ENCODE results near the gene A3GALT2. TPM values are rescaled to one million over a fixed set of nuclear protein-coding genes. Genes with fewer than 3 reads are reported as not detected.
A peak's percentile ranks its signal among the peaks of the same experiment; 100 is the strongest.

Gene A3GALT2
- total and polyA plus RNA-seq, 9 of the 15 experiments (the other 6 are each of a cell fraction or from before 2014, with no cell fraction given): not detected

DNA sequence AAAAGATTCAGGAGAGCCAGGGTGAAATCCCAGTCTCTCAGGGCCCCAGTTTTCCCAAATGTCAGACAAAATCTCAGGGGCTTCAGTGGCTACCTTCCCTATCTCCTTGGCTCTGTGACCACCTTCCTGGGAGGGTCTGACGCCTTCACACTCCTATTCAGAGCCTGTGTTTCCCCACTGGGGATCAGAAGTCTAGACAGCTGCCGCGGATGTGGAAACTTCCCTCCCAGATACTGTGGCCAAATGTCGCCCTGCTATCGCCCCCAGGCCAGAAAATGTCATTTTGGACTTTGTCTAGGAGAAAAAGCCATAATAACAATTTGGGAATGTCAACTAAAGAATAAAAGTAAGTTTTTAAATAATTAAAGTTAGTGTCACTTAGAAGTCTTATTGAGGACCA lies 15.9 kb downstream of the A3GALT2 start:
- Histone ChIP-seq H3K4me3 (no peak overlapping the region), H3K9me1 (ENCODE audit: control insufficient read depth, insufficient read depth, low read length) (no peaks in the 10 kb centered on the region), H2AFZ (ENCODE audit: low read depth, low read length) (no peak overlapping the region), H3K79me2 (ENCODE audit: control insufficient read depth, insufficient read depth, low read length) (no peaks in the 10 kb centered on the region), H3K27me3 (ENCODE audit: control insufficient read depth in 2 of 2, insufficient read depth in 2 of 2, low read length in 2 of 2) (peaks cover 6 to 38% of the 10 kb centered on the region in 2 experiments; a peak in 4 of 5 replicates), H3K9ac (ENCODE audit: insufficient read depth in 1 of 2, low read depth in 2 of 2, low read length in 2 of 2) (no peak overlapping the region), H3K9me3 (replicated peaks; ENCODE audit: control insufficient read depth, insufficient read depth, low read depth, low read length) (no peaks in the 10 kb centered on the region), H3K4me1 (replicated peaks in 1 of 2; ENCODE audit: control insufficient read depth in 2 of 2, insufficient read depth in 2 of 2, low read length in 2 of 2) (peaks cover 0 to 11% of the 10 kb centered on the region in 2 experiments; a peak in 1 of 5 replicates), H3K27ac (ENCODE audit: extremely low read depth, low read depth, low read length) (no peak overlapping the region), H4K20me1 (replicated peaks; ENCODE audit: control insufficient read depth, insufficient read depth, low read length) (no peaks in the 10 kb centered on the region), H3K36me3 (ENCODE audit: control insufficient read depth, insufficient read depth, low read length) (no peaks in the 10 kb centered on the region), H3K4me2 (ENCODE audit: insufficient read depth, low read length) (no peak overlapping the region)
- no TSS peak for BruUV-seq (replicated peaks)
- ChIA-PET CTCF (ENCODE audit: low intra/inter-chr PET ratio) (no interaction called here), POLR2A (no interaction called here)
- intact Hi-C loops (cut with micrococcal nuclease): no loop called here
- DNase-seq (ENCODE audit: extremely low read depth in 1 of 4, low spot score in 3 of 4) (no peak), ATAC-seq (no peak), FAIRE-seq (no peak)
- in situ Hi-C loops (cut with MboI): no loop called here
- TF ChIP-seq CBFA2T2 (conservative IDR thresholded peaks at IDR 0.05) (no peak), ADNP (tag; IDR thresholded peaks at IDR 0.05) (no peak)
- TF ChIP-seq, protein P1, sequence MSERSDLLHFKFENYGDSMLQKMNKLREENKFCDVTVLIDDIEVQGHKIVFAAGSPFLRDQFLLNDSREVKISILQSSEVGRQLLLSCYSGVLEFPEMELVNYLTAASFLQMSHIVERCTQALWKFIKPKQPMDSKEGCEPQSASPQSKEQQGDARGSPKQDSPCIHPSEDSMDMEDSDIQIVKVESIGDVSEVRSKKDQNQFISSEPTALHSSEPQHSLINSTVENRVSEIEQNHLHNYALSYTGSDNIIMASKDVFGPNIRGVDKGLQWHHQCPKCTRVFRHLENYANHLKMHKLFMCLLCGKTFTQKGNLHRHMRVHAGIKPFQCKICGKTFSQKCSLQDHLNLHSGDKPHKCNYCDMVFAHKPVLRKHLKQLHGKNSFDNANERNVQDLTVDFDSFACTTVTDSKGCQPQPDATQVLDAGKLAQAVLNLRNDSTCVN (CRISPR knock-in tag; IDR thresholded peaks at IDR 0.05): no peak
- WGBS (ENCODE audit: insufficient coverage, low coverage, missing lambda C conversion rate): 6% methylated on average over 5 of the region's 5 CpGs

DNA sequence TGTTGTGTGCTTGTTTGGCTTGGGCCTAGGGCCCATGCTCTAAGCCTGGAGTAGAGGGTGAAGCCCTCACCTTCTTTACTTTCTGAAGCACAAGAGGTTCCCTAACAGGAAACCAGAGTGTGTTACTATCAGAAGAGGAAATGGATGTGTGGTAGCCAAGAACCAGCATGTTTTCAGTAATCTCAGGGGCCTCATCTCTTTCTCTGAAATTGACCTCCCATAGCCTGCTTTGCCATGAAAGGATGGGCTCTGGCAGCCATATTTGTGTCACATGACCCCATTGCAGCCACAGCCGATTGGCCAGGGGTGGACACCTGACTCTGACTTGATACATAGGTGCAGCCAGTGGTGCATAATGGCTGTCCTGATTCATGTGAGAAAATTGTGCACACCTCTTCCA lies 18.6 kb downstream of the A3GALT2 start:
- in situ Hi-C loops (cut with MboI): no loop called here
- POLR2A ChIA-PET: interaction anchor here (1.2 to 1.3 kb wide), 2 partner anchors 12 to 26 kb away, joined by 3 read pairs; no protein-coding TSS in a partner anchor
- no TSS peak for BruUV-seq (replicated peaks)
- Histone ChIP-seq H3K4me1 (replicated peaks in 1 of 2; ENCODE audit: control insufficient read depth in 2 of 2, insufficient read depth in 2 of 2, low read length in 2 of 2) (peaks cover 0 to 14% of the 10 kb centered on the region in 2 experiments; a peak in 1 of 5 replicates), H2AFZ (ENCODE audit: low read depth, low read length) (no peak overlapping the region), H3K27me3 (ENCODE audit: control insufficient read depth in 2 of 2, insufficient read depth in 2 of 2, low read length in 2 of 2) (peaks cover 6 to 45% of the 10 kb centered on the region in 2 experiments; a peak in 4 of 5 replicates), H3K4me3 (no peak overlapping the region), H3K9me1 (ENCODE audit: control insufficient read depth, insufficient read depth, low read length) (no peaks in the 10 kb centered on the region), H3K9ac (ENCODE audit: insufficient read depth in 1 of 2, low read depth in 2 of 2, low read length in 2 of 2) (no peak overlapping the region), H3K9me3 (replicated peaks; ENCODE audit: control insufficient read depth, insufficient read depth, low read depth, low read length) (no peaks in the 10 kb centered on the region), H3K36me3 (ENCODE audit: control insufficient read depth, insufficient read depth, low read length) (no peaks in the 10 kb centered on the region), H3K4me2 (ENCODE audit: insufficient read depth, low read length) (no peak overlapping the region), H4K20me1 (replicated peaks; ENCODE audit: control insufficient read depth, insufficient read depth, low read length) (no peaks in the 10 kb centered on the region), H3K79me2 (ENCODE audit: control insufficient read depth, insufficient read depth, low read length) (no peaks in the 10 kb centered on the region), H3K27ac (ENCODE audit: extremely low read depth, low read depth, low read length) (no peak overlapping the region)
- DNase-seq (ENCODE audit: extremely low read depth in 1 of 4, low spot score in 3 of 4) (peak in 3 of 4 experiments; percentile 39 to 56 (median 49)), ATAC-seq (0 out of 3 replicates have a peak, but pooled peaks have one; percentile 20), FAIRE-seq (peak; percentile 74)
- intact Hi-C loops (cut with micrococcal nuclease): no loop called here
- WGBS (ENCODE audit: insufficient coverage, low coverage, missing lambda C conversion rate): 4% methylated on average over 1 of the region's 1 CpG
- CTCF ChIA-PET (ENCODE audit: low intra/inter-chr PET ratio): no interaction called here
- TF ChIP-seq, protein P2, sequence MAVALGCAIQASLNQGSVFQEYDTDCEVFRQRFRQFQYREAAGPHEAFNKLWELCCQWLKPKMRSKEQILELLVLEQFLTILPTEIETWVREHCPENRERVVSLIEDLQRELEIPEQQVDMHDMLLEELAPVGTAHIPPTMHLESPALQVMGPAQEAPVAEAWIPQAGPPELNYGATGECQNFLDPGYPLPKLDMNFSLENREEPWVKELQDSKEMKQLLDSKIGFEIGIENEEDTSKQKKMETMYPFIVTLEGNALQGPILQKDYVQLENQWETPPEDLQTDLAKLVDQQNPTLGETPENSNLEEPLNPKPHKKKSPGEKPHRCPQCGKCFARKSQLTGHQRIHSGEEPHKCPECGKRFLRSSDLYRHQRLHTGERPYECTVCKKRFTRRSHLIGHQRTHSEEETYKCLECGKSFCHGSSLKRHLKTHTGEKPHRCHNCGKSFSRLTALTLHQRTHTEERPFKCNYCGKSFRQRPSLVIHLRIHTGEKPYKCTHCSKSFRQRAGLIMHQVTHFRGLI (CRISPR knock-in tag; IDR thresholded peaks at IDR 0.05): no peak
- TF ChIP-seq ZBTB7A (IDR thresholded peaks at IDR 0.05; ENCODE audit: borderline replicate concordance, control insufficient read depth, low read depth, low read length): no peak
- TF ChIP-seq MYNN (IDR thresholded peaks at IDR 0.05): no peak
- no peak for TF ChIP-seq MYNN (CRISPR knock-in tag; IDR thresholded peaks at IDR 0.05)
- TF ChIP-seq ZNF609 (CRISPR knock-in tag; IDR thresholded peaks at IDR 0.05; ENCODE audit: borderline replicate concordance): no peak
